Measurements from ENCODE around the gene PCNX3. TPM values are rescaled to one million over a fixed set of nuclear protein-coding genes. Genes with fewer than 3 reads are reported as not detected.

PCNX3 gene
- total and polyA plus RNA-seq, 2 of the 13 experiments (the other 11 are each of a cell fraction or from before 2014, with no cell fraction given): 16.2 to 23.0 TPM

DNA sequence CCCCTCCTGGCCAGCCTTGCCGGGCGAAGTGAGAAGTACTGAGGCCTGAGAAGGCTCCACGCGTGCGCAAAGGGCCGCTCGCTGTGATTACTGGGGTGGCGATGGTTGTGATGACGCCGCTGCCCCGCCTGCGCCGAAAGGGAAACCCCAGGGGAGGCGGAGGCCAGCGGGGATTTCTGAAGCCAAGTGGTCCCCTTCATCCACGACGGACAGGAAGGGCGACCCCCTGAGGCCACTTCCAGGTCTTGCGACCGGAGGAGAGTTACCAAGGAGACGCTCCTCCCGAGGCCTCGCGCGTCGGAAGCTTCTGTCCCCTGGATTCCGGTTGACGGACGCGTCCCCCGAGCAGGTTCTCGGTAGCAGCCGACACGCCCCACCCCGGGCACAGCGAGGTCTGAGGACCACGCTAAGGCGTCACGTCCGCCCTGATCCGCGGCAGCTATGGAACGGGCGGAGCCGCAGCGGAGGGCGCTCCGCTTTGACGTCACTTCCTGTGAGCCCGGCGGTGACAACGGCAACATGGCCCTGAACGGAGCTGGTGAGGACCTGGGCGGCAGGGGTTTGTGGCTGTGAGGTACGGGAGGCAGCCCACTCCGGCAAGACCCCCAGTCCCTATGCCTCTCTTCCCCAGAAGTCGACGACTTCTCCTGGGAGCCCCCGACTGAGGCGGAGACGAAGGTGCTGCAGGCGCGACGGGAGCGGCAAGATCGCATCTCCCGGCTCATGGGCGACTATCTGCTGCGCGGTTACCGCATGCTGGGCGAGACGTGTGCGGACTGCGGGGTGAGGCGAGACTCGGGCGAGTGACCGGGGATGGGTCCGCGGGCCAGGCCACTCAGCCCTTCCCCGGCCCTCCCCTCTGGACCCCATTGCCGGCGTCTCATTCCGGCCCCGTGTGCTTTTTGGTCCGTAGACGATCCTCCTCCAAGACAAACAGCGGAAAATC is 45.3 kb upstream of the PCNX3 start, which contains the start of gene ZNRD2:
Gene ZNRD2, plus strand, starts transcription at position 505 of the 946 bp plus-strand sequence. Its CDS starts 15 bp downstream, at position 520.
- peak; percentile 96 for DNase-seq (ENCODE audit: low spot score)
- Histone ChIP-seq H2AFZ (ENCODE audit: low read length) (no peak within 1 kb of the TSS), H3K79me2 (ENCODE audit: insufficient read depth, low read length) (peaks cover 23% of the 10 kb centered on the region)
- TF ChIP-seq ZNF724P (CRISPR knock-in tag; IDR thresholded peaks at IDR 0.05; ENCODE audit: borderline replicate concordance): peak; percentile 3; the same call in 1 of the 2 replicates
- peak; percentile 95 for TF ChIP-seq FOXK2 (IDR thresholded peaks at IDR 0.05)
- TF ChIP-seq ZNF614 (CRISPR knock-in tag; IDR thresholded peaks at IDR 0.05; ENCODE audit: borderline replicate concordance): peak; percentile 68
- no peak for TF ChIP-seq E2F2 (CRISPR knock-in tag; IDR thresholded peaks at IDR 0.05; ENCODE audit: borderline replicate concordance)
- peak; percentile 66 for TF ChIP-seq ZNF713 (CRISPR knock-in tag; IDR thresholded peaks at IDR 0.05)
- 0 out of 2 replicates have a peak, but pooled peaks have one; percentile 80 for TF ChIP-seq MYPOP (CRISPR knock-in tag; IDR thresholded peaks at IDR 0.05)
- no peak for TF ChIP-seq BRCA1 (CRISPR knock-in tag; IDR thresholded peaks at IDR 0.05)
- peak; percentile 99 for TF ChIP-seq CREM (IDR thresholded peaks at IDR 0.05)
- TF ChIP-seq CREM (CRISPR knock-in tag; IDR thresholded peaks at IDR 0.05): peak; percentile 95
- no peak for TF ChIP-seq SNAI1 (CRISPR knock-in tag; IDR thresholded peaks at IDR 0.05; ENCODE audit: borderline replicate concordance)
- no peak for TF ChIP-seq ZNF468 (CRISPR knock-in tag; IDR thresholded peaks at IDR 0.05)
- TF ChIP-seq ZNF850 (CRISPR knock-in tag; conservative IDR thresholded peaks at IDR 0.05): no peak
- TF ChIP-seq ZNF891 (CRISPR knock-in tag; IDR thresholded peaks at IDR 0.05): peak; percentile 86; the same call in 1 of the 2 replicates
- TF ChIP-seq ZMYM3 (CRISPR knock-in tag; IDR thresholded peaks at IDR 0.05): peak; percentile 53; the same call in 1 of the 2 replicates
- TF ChIP-seq NCOR1 (IDR thresholded peaks at IDR 0.05; ENCODE audit: borderline replicate concordance, low read length): peak; percentile 52; the same call in 1 of the 2 replicates
- peak; percentile 54; the same call in 1 of the 2 replicates for TF ChIP-seq MIER2 (CRISPR knock-in tag; IDR thresholded peaks at IDR 0.05)
- TF ChIP-seq ARID5B (CRISPR knock-in tag; IDR thresholded peaks at IDR 0.05): peak; percentile 54
- peak; percentile 70 for TF ChIP-seq STAG1 (CRISPR knock-in tag; IDR thresholded peaks at IDR 0.05)

More for the DNA sequence above, 45.3 kb upstream of the PCNX3 start, which contains the start of gene ZNRD2:
- Histone ChIP-seq H3K9ac (ENCODE audit: insufficient read depth, low read depth, low read length) (peak within 1 kb of the TSS; percentile 88), H3K27me3 (ENCODE audit: control insufficient read depth in 1 of 2, insufficient read depth in 2 of 2, low read length in 2 of 2) (no peaks in the 10 kb centered on the region; a peak in 1 of 5 replicates), H3K4me3 (replicated peaks in 1 of 3; ENCODE audit: insufficient read depth in 1 of 3, low read depth in 2 of 3, low read length in 3 of 3) (peak within 1 kb of the TSS; percentile 85 to 99 (median 95)), H3K9me3 (ENCODE audit: low read length) (no peaks in the 10 kb centered on the region), H4K20me1 (ENCODE audit: insufficient read depth, low read length) (no peaks in the 10 kb centered on the region; the same call in 1 of the 2 replicates), H3K36me3 (replicated peaks in 1 of 2; ENCODE audit: control insufficient read depth in 1 of 2, insufficient read depth in 2 of 2, low read length in 2 of 2) (peaks cover 3 to 5% of the 10 kb centered on the region in 2 experiments; a peak in 2 of 5 replicates), H3K4me2 (ENCODE audit: low read depth, low read length) (peak within 1 kb of the TSS; percentile 97), H3K4me1 (ENCODE audit: insufficient read depth, low read length) (peaks cover 42% of the 10 kb centered on the region), H3K27ac (ENCODE audit: extremely low read length, insufficient read depth, low read length) (peak within 1 kb of the TSS; percentile 85)
- WGBS (ENCODE audit: low lambda C conversion rate): 0% methylated on average over 13 of the region's 89 CpGs
- in situ Hi-C loops (cut with HindIII; ENCODE audit: extremely low pct_ligation_motif_present, low pct_unique_long_range_greater_than_20kb) (no loop called here), intact Hi-C loops (cut with micrococcal nuclease; ENCODE audit: unreplicated experiment) (loop anchor here (2.0 kb wide), 1 partner anchor 29 kb away; no protein-coding TSS in a partner anchor)
- ATAC-seq (peak; percentile 87), FAIRE-seq (peak; percentile 91)
- CTCF ChIA-PET (ENCODE audit: low intra/inter-chr PET ratio, low total read pairs): interaction anchor here (1.0 to 1.3 kb wide), 2 partner anchors 19 to 29 kb away, joined by 4 to 5 read pairs; no protein-coding TSS in a partner anchor
- BruUV-seq (replicated peaks): TSS peak; percentile 81
- POLR2A ChIA-PET: interaction anchor here (0.6 to 2.5 kb wide), 19 partner anchors 11 to 448 kb away, joined by 3 to 34 read pairs (median 5); partner anchors contain the start of genes FAU, LTBP3, MALAT1 and MRPL49
